Peyer's patch (tissue), 4 donors: ENCODE results near the gene FAXDC2. TPM values are rescaled to one million over a fixed set of nuclear protein-coding genes. Genes with fewer than 3 reads are reported as not detected.

ENCODE experiments used
- DNase-seq, 3 donors: peaks; one replicate each; pipeline ENCODE4 v3.0.0-alpha.2; 2017 to 2019
- H3K27ac ChIP-seq, 4 donors: fragments of 200-600 bp; sonication (generic); one replicate each; pipeline ENCODE4 v1.5.1; 2016 to 2019
- H3K27me3 ChIP-seq, 2 donors: fragments of 200-600 bp; sonication (generic); one replicate each; pipeline ENCODE4 v1.5.1; 2019
- H3K36me3 ChIP-seq, 3 donors: fragments of 200-600 bp; sonication (generic); one replicate each; pipeline ENCODE4 v1.5.1; 2016 to 2019
- H3K4me1 ChIP-seq, 4 donors: fragments of 200-600 bp; sonication (generic); one replicate each; pipeline ENCODE4 v1.5.1; 2016 to 2019
- H3K4me3 ChIP-seq, 4 donors: fragments of 200-600 bp; sonication (generic); 1 replicate in 3 of 4; 2 replicates in 1 of 4; pipeline ENCODE4 v1.5.1; 2016 to 2019; ENCODE audit warnings: mild to moderate bottlenecking in 1 of 4
- H3K9me3 ChIP-seq, 4 donors: fragments of 200-600 bp; sonication (generic); one replicate each; pipeline ENCODE4 v1.5.1; 2016 to 2019; ENCODE audit warnings: mild to moderate bottlenecking in 1 of 4
- CTCF ChIP-seq, 6 experiments: fragments of 450-650 bp in 4 of 6; fragments of 200-600 bp in 2 of 6; sonication (generic) in 1 of 6; IDR thresholded peaks; one replicate each; pipeline ENCODE4 v1.5.1; 2017 to 2019; ENCODE audit warnings: antibody characterized with exemption in 6 of 6, mild to moderate bottlenecking in 3 of 6, moderate library complexity in 1 of 6
- POLR2A ChIP-seq, 2 donors: fragments of 450-650 bp; IDR thresholded peaks; one replicate each; pipeline ENCODE4 v1.5.1; 2017; ENCODE audit warnings: antibody characterized with exemption in 2 of 2, mild to moderate bottlenecking in 2 of 2, moderate library complexity in 2 of 2
- total RNA-seq, 4 donors: library from RNA; depleted of rRNA; stranded (reverse); fragments of >200 nt; gene quantifications; one replicate each; pipeline ENCODE4 v1.1.0, GENCODE V29; 2016

Gene FAXDC2
- total RNA-seq, 4 donors from 2014 or later = 16.5 to 64.2 (median 42.3) TPM

- no peak overlapping the region for H3K27ac ChIP-seq
- H3K27me3 ChIP-seq = no peaks in the 10 kb centered on the region
- no peak overlapping the region for H3K4me3 ChIP-seq
- DNase-seq = peak in 1 of 3 donors; percentile 22
- no peaks in the 10 kb centered on the region for H3K4me1 ChIP-seq
- no peak for TF ChIP-seq CTCF (IDR thresholded peaks at IDR 0.05)
- TF ChIP-seq POLR2A (IDR thresholded peaks at IDR 0.05) = no peak
- no peaks in the 10 kb centered on the region for H3K9me3 ChIP-seq
- H3K36me3 ChIP-seq = peaks cover 0 to 81% (median 0%) of the 10 kb centered on the region in 3 donors
Measured at GRCh38 chr5:154818471-154819116, 31.8 kb downstream of the FAXDC2 start.

- peak in 1 of 3 donors; percentile 13 for DNase-seq
- Histone ChIP-seq H3K27ac (no peak overlapping the region), H3K36me3 (peaks cover 0 to 83% (median 0%) of the 10 kb centered on the region in 3 donors), H3K4me3 (no peak overlapping the region), H3K9me3 (no peaks in the 10 kb centered on the region), H3K27me3 (no peaks in the 10 kb centered on the region), H3K4me1 (no peaks in the 10 kb centered on the region)
- TF ChIP-seq POLR2A (IDR thresholded peaks at IDR 0.05) (no peak), CTCF (IDR thresholded peaks at IDR 0.05) (no peak)
Measured at GRCh38 chr5:154817815-154818214, 32.6 kb downstream of the FAXDC2 start.

GRCh38 chr5:154816891-154817492 is 33.4 kb downstream of the FAXDC2 start:
- Histone ChIP-seq H3K4me1 (no peaks in the 10 kb centered on the region), H3K27me3 (no peaks in the 10 kb centered on the region), H3K4me3 (no peak overlapping the region), H3K27ac (no peak overlapping the region), H3K9me3 (no peaks in the 10 kb centered on the region), H3K36me3 (peaks cover 0 to 83% (median 0%) of the 10 kb centered on the region in 3 donors)
- DNase-seq = peak in 1 of 3 donors; percentile 3
- TF ChIP-seq CTCF (IDR thresholded peaks at IDR 0.05) = no peak
- no peak for TF ChIP-seq POLR2A (IDR thresholded peaks at IDR 0.05)

GRCh38 chr5:154815684-154816247 is 34.6 kb downstream of the FAXDC2 start:
- Histone ChIP-seq H3K36me3 (peaks cover 0 to 84% (median 1%) of the 10 kb centered on the region in 3 donors), H3K27me3 (no peaks in the 10 kb centered on the region), H3K4me1 (no peaks in the 10 kb centered on the region), H3K9me3 (no peaks in the 10 kb centered on the region), H3K27ac (no peak overlapping the region), H3K4me3 (no peak overlapping the region)
- TF ChIP-seq CTCF (IDR thresholded peaks at IDR 0.05) (no peak), POLR2A (IDR thresholded peaks at IDR 0.05) (no peak)
- DNase-seq = peak in 1 of 3 donors; percentile 31

GRCh38 chr5:154815025-154815424 is 35.4 kb downstream of the FAXDC2 start:
- Histone ChIP-seq H3K27ac (no peak overlapping the region), H3K4me3 (no peak overlapping the region), H3K27me3 (no peaks in the 10 kb centered on the region), H3K36me3 (peaks cover 0 to 84% (median 4%) of the 10 kb centered on the region in 3 donors), H3K4me1 (no peaks in the 10 kb centered on the region), H3K9me3 (no peaks in the 10 kb centered on the region)
- peak in 1 of 3 donors; percentile 37 for DNase-seq
- TF ChIP-seq POLR2A (IDR thresholded peaks at IDR 0.05) = no peak
- TF ChIP-seq CTCF (IDR thresholded peaks at IDR 0.05) = no peak
